ENCODE results near the gene FOXO6. TPM values are rescaled to one million over a fixed set of nuclear protein-coding genes. Genes with fewer than 3 reads are reported as not detected.
A peak's percentile ranks its signal among the peaks of the same experiment; 100 is the strongest.

FOXO6 gene
- total and polyA plus RNA-seq, 2 of the 13 experiments (the other 11 are each of a cell fraction or from before 2014, with no cell fraction given) = 0.13 TPM; not detected in 1

- Histone ChIP-seq H3K4me3 (replicated peaks in 1 of 3; ENCODE audit: insufficient read depth in 1 of 3, low read depth in 2 of 3, low read length in 3 of 3) (no peak overlapping the region), H3K36me3 (replicated peaks in 1 of 2; ENCODE audit: control insufficient read depth in 1 of 2, insufficient read depth in 2 of 2, low read length in 2 of 2) (no peaks in the 10 kb centered on the region), H3K79me2 (ENCODE audit: insufficient read depth, low read length) (no peaks in the 10 kb centered on the region), H2AFZ (ENCODE audit: low read length) (no peak overlapping the region), H3K27ac (ENCODE audit: extremely low read length, insufficient read depth, low read length) (no peak overlapping the region), H3K9me3 (ENCODE audit: low read length) (no peaks in the 10 kb centered on the region), H3K9ac (ENCODE audit: insufficient read depth, low read depth, low read length) (no peak overlapping the region), H3K4me2 (ENCODE audit: low read depth, low read length) (no peak overlapping the region), H3K27me3 (ENCODE audit: control insufficient read depth in 1 of 2, insufficient read depth in 2 of 2, low read length in 2 of 2) (peaks cover 0 to 3% of the 10 kb centered on the region in 2 experiments; a peak in 1 of 5 replicates), H4K20me1 (ENCODE audit: insufficient read depth, low read length) (no peaks in the 10 kb centered on the region), H3K4me1 (ENCODE audit: insufficient read depth, low read length) (peaks cover 11% of the 10 kb centered on the region)
- no TSS peak for BruUV-seq (replicated peaks)
- DNase-seq (ENCODE audit: low spot score) = no peak
- POLR2A ChIA-PET = no interaction called here
- in situ Hi-C loops (cut with HindIII; ENCODE audit: extremely low pct_ligation_motif_present, low pct_unique_long_range_greater_than_20kb) = no loop called here
- FAIRE-seq = no peak
- no peak for ATAC-seq
- no peak for TF ChIP-seq SYNCRIP (IDR thresholded peaks at IDR 0.05; ENCODE audit: insufficient read depth, low read depth, low read length)
- TF ChIP-seq ZNF670 (CRISPR knock-in tag; IDR thresholded peaks at IDR 0.05; ENCODE audit: borderline replicate concordance) = no peak
- TF ChIP-seq ZNF362 (CRISPR knock-in tag; IDR thresholded peaks at IDR 0.05; ENCODE audit: borderline replicate concordance) = no peak
- TF ChIP-seq SMYD3 (CRISPR knock-in tag; IDR thresholded peaks at IDR 0.05) = no peak
- TF ChIP-seq ZNF629 (CRISPR knock-in tag; conservative IDR thresholded peaks at IDR 0.05) = peak; percentile 72
- TF ChIP-seq ZNF17 (CRISPR knock-in tag; IDR thresholded peaks at IDR 0.05) = no peak
- no peak for TF ChIP-seq SNRNP70 (IDR thresholded peaks at IDR 0.05; ENCODE audit: low read depth, low read length)
- TF ChIP-seq, protein P1, sequence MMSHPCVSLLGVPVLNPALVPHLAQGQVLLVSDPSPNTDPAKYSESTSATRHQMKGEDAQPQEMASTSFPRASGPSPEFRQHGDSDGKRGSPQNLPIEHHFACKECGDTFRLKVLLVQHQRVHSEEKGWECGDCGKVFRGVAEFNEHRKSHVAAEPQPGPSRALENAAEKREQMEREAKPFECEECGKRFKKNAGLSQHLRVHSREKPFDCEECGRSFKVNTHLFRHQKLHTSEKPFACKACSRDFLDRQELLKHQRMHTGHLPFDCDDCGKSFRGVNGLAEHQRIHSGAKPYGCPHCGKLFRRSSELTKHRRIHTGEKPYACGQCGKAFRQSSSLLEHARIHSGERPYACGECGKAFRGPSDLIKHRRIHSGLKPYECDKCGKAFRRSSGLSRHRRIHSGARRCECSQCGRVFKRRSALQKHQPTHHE (CRISPR knock-in tag; IDR thresholded peaks at IDR 0.05; ENCODE audit: borderline replicate concordance) = no peak
- TF ChIP-seq SKIL (CRISPR knock-in tag; IDR thresholded peaks at IDR 0.05; ENCODE audit: borderline replicate concordance) = no peak
- WGBS (ENCODE audit: low lambda C conversion rate) = 12% methylated on average over 4 of the region's 4 CpGs
- CTCF ChIA-PET (ENCODE audit: low intra/inter-chr PET ratio, low total read pairs) = no interaction called here
- intact Hi-C loops (cut with micrococcal nuclease; ENCODE audit: unreplicated experiment) = no loop called here
These were observed 4.5 kb upstream of the FOXO6 start for GRCh38 chr1:41356752-41357151.

Measured in HepG2 (cell line).